ENCODE data around the gene FZR1.

Gene FZR1

DNA sequence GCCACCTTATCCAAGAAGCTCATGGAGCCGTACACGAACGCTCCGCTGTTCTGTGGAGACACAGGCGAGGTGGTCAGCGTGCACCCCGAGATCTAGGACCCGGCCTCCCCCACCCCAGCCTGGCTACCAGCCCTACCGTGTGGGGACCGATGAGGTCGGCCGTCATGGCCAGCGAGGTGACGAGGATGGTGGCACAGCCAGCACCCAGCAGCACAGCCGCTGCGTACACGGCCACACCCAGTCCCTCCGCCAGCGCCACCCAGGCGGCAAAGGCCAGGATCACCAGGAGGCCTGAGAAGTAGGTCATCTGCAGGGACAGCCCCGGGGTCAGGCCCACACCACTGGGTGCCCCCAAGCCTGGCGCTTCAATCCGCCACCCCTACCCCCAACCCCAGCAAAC is 40.0 kb downstream of the FZR1 start:
- no peak overlapping the region for H3K9ac ChIP-seq (ENCODE audit: low read length)
- H3K4me2 ChIP-seq (ENCODE audit: low read depth, low read length, poor library complexity, severe bottlenecking): no peak overlapping the region
- H3K36me3 ChIP-seq (ENCODE audit: low read length): no peaks in the 10 kb centered on the region

DNA sequence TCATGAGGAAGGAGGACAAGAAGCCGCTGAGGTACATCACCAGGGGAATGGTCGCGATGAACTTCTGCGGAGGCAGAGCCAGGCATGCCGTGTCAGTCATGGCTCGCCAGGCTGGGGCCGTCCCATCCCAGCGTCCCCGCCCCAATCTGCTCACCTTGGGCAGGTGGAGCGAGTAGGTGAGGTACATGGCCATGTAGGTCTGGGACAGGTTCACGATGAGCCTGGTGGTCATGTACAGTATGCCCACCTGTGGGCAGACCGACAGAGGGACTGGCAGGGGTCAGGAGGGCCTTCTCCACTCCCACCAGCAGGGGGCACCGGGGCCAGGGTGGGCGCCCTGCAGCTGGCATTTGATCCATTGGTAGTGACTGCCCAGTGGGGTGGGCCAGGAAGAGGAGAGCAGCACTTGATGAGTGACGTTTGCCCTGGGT is 41.2 kb downstream of the FZR1 start:
- Histone ChIP-seq H4K20me1 (ENCODE audit: low read depth, low read length) (no peaks in the 10 kb centered on the region), H2AFZ (ENCODE audit: low read depth, low read length, severe bottlenecking) (no peak overlapping the region), H3K79me2 (ENCODE audit: insufficient read depth, low read length) (0 out of 2 replicates have a peak, but pooled peaks cover 3% of the 10 kb centered on the region), H3K9me3 (ENCODE audit: insufficient read depth, low read length) (no peaks in the 10 kb centered on the region), H3K9ac (ENCODE audit: low read length) (no peak overlapping the region), H3K4me3 (ENCODE audit: insufficient read depth, low read length, poor library complexity, severe bottlenecking) (no peak overlapping the region), H3K27ac (ENCODE audit: low read depth, low read length) (no peak overlapping the region), H3F3A (ENCODE audit: insufficient read depth) (no peaks in the 10 kb centered on the region), H3K9me2 (replicated peaks; ENCODE audit: insufficient read depth, low read length) (no peaks in the 10 kb centered on the region), H3K27me3 (ENCODE audit: low read length) (no peaks in the 10 kb centered on the region), H3K36me3 (ENCODE audit: low read length) (no peaks in the 10 kb centered on the region), H3K4me2 (ENCODE audit: low read depth, low read length, poor library complexity, severe bottlenecking) (no peak overlapping the region)
- TF ChIP-seq CTCF (IDR thresholded peaks at IDR 0.05; ENCODE audit: insufficient read depth, low read length, poor library complexity, severe bottlenecking) (peak; percentile 46), EZH2phosphoT487 (conservative IDR thresholded peaks at IDR 0.05; ENCODE audit: low read length) (no peak)

More for the DNA sequence above, 40.0 kb downstream of the FZR1 start:
- no peaks in the 10 kb centered on the region for H3K27me3 ChIP-seq (ENCODE audit: low read length)
- no peaks in the 10 kb centered on the region for H3K9me3 ChIP-seq (ENCODE audit: insufficient read depth, low read length)
- no peaks in the 10 kb centered on the region for H3K79me2 ChIP-seq (ENCODE audit: insufficient read depth, low read length)
- TF ChIP-seq CTCF (IDR thresholded peaks at IDR 0.05; ENCODE audit: insufficient read depth, low read length, poor library complexity, severe bottlenecking) (no peak), EZH2phosphoT487 (conservative IDR thresholded peaks at IDR 0.05; ENCODE audit: low read length) (no peak)
- H3F3A ChIP-seq (ENCODE audit: insufficient read depth): no peaks in the 10 kb centered on the region
- no peaks in the 10 kb centered on the region for H3K9me2 ChIP-seq (replicated peaks; ENCODE audit: insufficient read depth, low read length)
- H3K27ac ChIP-seq (ENCODE audit: low read depth, low read length): no peak overlapping the region
- H3K4me3 ChIP-seq (ENCODE audit: insufficient read depth, low read length, poor library complexity, severe bottlenecking): no peak overlapping the region
- H4K20me1 ChIP-seq (ENCODE audit: low read depth, low read length): no peaks in the 10 kb centered on the region
- H2AFZ ChIP-seq (ENCODE audit: low read depth, low read length, severe bottlenecking): no peak overlapping the region

- Histone ChIP-seq H2AFZ (ENCODE audit: low read depth, low read length, severe bottlenecking) (no peak overlapping the region), H3F3A (ENCODE audit: insufficient read depth) (no peaks in the 10 kb centered on the region), H3K9ac (ENCODE audit: low read length) (no peak overlapping the region), H3K36me3 (ENCODE audit: low read length) (no peaks in the 10 kb centered on the region), H3K4me2 (ENCODE audit: low read depth, low read length, poor library complexity, severe bottlenecking) (no peak overlapping the region), H3K79me2 (ENCODE audit: insufficient read depth, low read length) (peaks cover 7% of the 10 kb centered on the region; the same call in 1 of the 2 replicates), H3K9me3 (ENCODE audit: insufficient read depth, low read length) (no peaks in the 10 kb centered on the region), H3K4me3 (ENCODE audit: insufficient read depth, low read length, poor library complexity, severe bottlenecking) (no peak overlapping the region), H3K9me2 (replicated peaks; ENCODE audit: insufficient read depth, low read length) (no peaks in the 10 kb centered on the region), H4K20me1 (ENCODE audit: low read depth, low read length) (no peaks in the 10 kb centered on the region), H3K27ac (ENCODE audit: low read depth, low read length) (no peak overlapping the region), H3K27me3 (ENCODE audit: low read length) (no peaks in the 10 kb centered on the region)
- no peak for TF ChIP-seq EZH2phosphoT487 (conservative IDR thresholded peaks at IDR 0.05; ENCODE audit: low read length)
- no peak for TF ChIP-seq CTCF (IDR thresholded peaks at IDR 0.05; ENCODE audit: insufficient read depth, low read length, poor library complexity, severe bottlenecking)
Observed at GRCh38 chr19:3547767-3548282, 41.7 kb downstream of the FZR1 start.
